ENCODE measurements around the gene CNN1.

Gene CNN1

GRCh38 chr19:11538232-11539036 is at the start of gene CNN1:
TSS of gene CNN1 (plus strand) at chr19:11538851. CDS start at chr19:11538928, 77 bp downstream.
- no peak for DNase-seq

- DNase-seq = no peak
Measured at GRCh38 chr19:11489378-11489777, 49.3 kb upstream of the CNN1 start.

- no peak for DNase-seq
Measured at GRCh38 chr19:11494634-11495285, 43.9 kb upstream of the CNN1 start.

- DNase-seq = no peak
Measured at GRCh38 chr19:11495481-11495880, 43.2 kb upstream of the CNN1 start.

GRCh38 chr19:11495885-11496284 is 42.8 kb upstream of the CNN1 start:
- DNase-seq = no peak

- DNase-seq = peak; percentile 18 to 53 (median 26)
Measured at GRCh38 chr19:11496391-11497163, 42.1 kb upstream of the CNN1 start.

GRCh38 chr19:11499220-11499726 is 39.4 kb upstream of the CNN1 start:
- DNase-seq = no peak

- DNase-seq = no peak
Measured at GRCh38 chr19:11499890-11500420, 38.7 kb upstream of the CNN1 start.

GRCh38 chr19:11504502-11505031 is 34.1 kb upstream of the CNN1 start:
- DNase-seq = no peak

GRCh38 chr19:11505032-11505503 is 33.6 kb upstream of the CNN1 start:
- DNase-seq = peak; percentile 88 to 97 (median 97)

GRCh38 chr19:11505504-11506100 is 33.0 kb upstream of the CNN1 start, which contains the start of gene ZNF653:
TSS of gene ZNF653 (minus strand) at chr19:11505839. CDS start at chr19:11505786, 53 bp downstream.
- peak; percentile 93 to 99 (median 97) for DNase-seq

- no peak for DNase-seq
Measured at GRCh38 chr19:11506101-11506555, 32.5 kb upstream of the CNN1 start.

- DNase-seq = no peak
Measured at GRCh38 chr19:11506967-11507366, 31.7 kb upstream of the CNN1 start.

- DNase-seq = no peak
Measured at GRCh38 chr19:11507370-11508078, 31.1 kb upstream of the CNN1 start.

- DNase-seq = no peak
Measured at GRCh38 chr19:11510444-11510843, 28.2 kb upstream of the CNN1 start.

- no peak for DNase-seq
Measured at GRCh38 chr19:11513946-11514345, 24.7 kb upstream of the CNN1 start.

GRCh38 chr19:11519138-11519537 is 19.5 kb upstream of the CNN1 start:
- DNase-seq = no peak

- peak; percentile 89 to 99 (median 98) for DNase-seq
Measured at GRCh38 chr19:11528551-11529341, 9.9 kb upstream of the CNN1 start, which contains the start of gene ECSIT. TSS of gene ECSIT (minus strand) at chr19:11529134. CDS start at chr19:11519170, 9,964 bp downstream.

GRCh38 chr19:11530432-11530831 is 8.2 kb upstream of the CNN1 start:
- DNase-seq = peak; percentile 48 to 87 (median 64)

- DNase-seq = no peak
Measured at GRCh38 chr19:11534538-11534937, 4.1 kb upstream of the CNN1 start.

All from NCI-H1417 (cell line).